ENCODE measurements around the gene LMOD1.

LMOD1 gene

DNA sequence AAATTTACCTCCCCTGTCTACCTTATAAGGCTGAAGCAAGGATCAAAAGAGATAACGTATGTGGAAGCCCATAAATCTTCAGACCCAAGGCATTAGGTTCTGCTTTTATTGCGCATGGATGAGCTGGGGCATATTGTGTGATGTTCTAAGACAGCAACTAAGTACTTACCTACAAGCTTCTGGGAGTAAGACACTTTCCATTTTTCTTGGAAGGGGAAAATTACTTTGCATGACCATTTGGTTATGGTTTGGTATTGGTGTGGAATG lies 21.1 kb downstream of the LMOD1 start:
- no peak overlapping the region for H3K27ac ChIP-seq
- TF ChIP-seq CTCF (conservative IDR thresholded peaks at IDR 0.05): no peak

DNA sequence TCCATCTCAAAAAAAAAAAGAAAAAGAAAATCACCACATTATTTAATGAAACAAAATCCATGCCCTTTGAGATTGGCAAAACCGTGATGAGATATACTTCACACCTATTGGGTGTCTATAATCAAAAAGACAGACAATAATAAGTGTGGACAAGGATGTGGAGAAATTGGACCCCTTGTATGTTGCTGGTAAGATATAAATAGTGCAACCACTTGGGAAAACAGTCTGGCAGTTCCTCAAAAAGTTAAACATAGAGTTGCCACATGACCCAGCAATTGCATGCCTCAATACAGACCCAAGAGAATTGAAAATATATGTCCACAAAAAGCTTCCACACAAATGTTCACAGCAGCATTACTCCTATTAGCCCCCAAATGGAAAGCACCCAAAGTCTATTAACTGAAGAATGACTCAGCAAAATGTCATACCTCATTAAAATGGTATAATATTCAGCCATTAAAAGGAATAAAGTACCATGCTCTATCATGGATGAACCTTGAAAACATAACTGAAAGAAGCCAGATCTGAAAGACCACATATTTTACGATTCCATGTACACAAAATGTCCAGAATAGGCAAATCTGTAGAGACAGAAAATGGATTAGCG lies 24.3 kb downstream of the LMOD1 start:
- H3K27ac ChIP-seq: no peak overlapping the region

GRCh38 chr1:201918343-201918742 lies 28.0 kb downstream of the LMOD1 start:
- TF ChIP-seq CTCF (conservative IDR thresholded peaks at IDR 0.05): no peak

More for the DNA sequence above, 24.3 kb downstream of the LMOD1 start:
- TF ChIP-seq CTCF (conservative IDR thresholded peaks at IDR 0.05): no peak

DNA sequence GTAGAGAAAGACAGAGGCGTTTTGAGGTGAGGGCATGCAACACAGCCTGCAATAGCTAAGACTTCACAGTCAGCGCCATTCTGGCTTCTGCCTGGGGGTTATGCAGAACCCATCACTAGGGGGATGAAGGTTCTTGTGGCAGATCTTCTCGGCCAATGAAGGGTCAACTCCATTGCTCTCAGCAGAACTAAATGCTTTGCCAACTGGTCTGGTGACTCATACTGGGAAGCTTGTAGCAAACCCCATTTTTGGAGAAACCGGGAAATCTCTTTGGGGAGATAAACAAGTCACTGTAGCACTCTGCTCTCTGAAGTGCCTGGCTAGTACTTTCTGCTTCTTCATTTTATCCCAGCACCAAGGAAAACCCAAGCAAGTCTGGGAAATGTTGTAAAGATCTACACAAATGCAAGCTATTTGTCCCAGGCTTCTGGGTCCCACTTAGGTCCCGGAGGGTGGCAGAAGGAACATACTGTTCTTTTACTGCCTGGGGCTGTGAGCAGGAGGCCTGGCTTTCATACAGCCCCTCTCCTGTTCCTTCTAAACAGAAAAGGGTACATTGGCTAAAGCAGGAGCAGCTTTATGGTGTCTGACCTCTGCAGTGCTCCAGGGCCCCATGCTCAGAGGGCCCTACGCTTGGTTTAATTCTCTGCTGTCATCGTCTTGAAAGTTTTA lies 28.9 kb downstream of the LMOD1 start:
- H3K27ac ChIP-seq: no peak overlapping the region
- TF ChIP-seq CTCF (conservative IDR thresholded peaks at IDR 0.05): no peak

More at GRCh38 chr1:201918343-201918742, 28.0 kb downstream of the LMOD1 start:
- no peak overlapping the region for H3K27ac ChIP-seq

DNA sequence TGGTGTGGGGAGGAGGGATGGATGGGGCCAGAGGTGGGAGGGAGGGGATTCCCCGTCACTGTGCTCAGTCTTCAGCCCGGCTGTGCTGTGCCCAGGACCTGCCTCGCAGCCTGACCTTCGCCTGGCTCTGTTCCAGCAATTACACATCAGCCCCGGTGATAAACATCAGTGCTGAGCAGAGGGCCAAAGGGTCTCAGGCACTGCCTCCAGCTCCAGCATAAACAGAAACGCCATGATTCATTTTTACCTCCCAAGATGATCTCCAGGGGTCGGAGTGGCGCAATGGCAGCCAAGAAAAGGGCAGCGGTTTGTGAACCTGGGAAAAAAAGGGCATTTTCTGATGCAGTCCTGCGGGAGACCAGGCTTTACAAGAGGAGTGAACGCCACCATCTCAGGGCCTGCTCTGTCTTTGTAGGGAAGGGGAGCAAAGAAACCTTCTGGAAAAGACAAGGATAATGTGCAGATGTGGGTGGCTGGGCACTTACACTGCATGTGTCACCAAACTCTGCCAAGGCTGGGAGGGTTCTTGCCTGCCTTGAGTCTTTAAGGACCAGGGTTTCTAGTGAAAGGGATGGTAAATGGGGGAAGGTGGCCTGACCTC lies 29.6 kb downstream of the LMOD1 start:
- no peak for TF ChIP-seq CTCF (conservative IDR thresholded peaks at IDR 0.05)
- H3K27ac ChIP-seq: no peak overlapping the region; the same call in 1 of the 2 replicates

DNA sequence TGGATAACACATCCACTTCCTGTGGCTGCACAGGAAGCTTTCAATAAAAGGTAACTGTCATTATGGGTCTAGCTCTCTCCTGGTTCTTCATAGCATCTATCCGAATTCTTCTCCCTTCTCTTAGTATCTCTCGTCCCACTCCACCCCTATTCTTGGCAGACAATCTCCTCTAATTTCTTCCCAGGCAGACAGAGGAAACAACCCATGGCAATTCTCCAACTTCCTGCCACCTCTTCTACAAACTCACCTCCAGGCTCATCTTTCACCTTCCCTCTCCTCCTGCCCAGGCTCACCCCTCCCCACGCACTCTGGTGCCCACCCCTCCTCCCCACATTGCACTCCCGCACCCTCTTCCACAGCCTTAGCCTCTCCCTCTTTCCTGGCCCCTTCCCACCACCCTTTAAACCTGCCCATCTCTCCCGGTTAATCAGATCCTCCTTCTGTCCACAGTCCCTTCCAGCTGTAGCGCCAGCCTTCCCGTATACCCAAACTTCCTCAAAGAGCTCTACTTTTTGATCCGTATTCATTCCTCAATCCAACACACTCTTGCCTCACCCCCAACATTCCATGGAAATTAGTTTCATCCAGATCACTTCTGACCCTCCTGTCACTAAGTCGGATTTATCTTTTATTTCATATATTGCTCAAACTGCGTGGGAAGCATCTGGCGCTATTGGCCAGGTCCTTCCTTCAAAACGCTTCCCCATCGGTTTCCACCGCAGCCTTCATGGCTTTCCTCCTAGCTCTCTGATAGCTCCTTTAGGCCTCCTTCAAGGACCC lies 31.7 kb downstream of the LMOD1 start:
- no peak for TF ChIP-seq CTCF (conservative IDR thresholded peaks at IDR 0.05)
- no peak overlapping the region for H3K27ac ChIP-seq

DNA sequence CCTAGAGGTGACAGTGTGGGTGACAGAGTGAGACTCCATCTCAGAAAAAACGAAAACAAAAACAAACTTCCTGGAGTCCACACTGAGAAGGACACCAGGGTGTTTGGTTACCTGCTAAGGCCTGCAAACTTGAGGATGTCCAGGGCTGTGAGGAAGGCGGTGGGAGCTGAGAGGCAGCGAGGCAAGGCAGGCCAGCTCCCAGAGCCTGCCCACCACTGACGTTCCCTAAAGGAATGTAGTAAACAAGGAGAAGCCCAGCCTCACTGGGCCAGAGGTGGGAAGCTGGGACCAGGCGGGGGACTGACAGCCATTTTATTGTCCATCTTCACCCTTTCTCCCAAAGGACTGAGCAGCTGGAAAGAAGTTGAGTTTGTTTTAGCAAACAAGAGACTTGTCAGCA lies 33.5 kb downstream of the LMOD1 start:
- no peak for TF ChIP-seq CTCF (conservative IDR thresholded peaks at IDR 0.05)
- H3K27ac ChIP-seq: no peak overlapping the region

Measured in VCaP (cell line).